ENCODE data around the gene SH3BP5. TPM values are rescaled to one million over a fixed set of nuclear protein-coding genes. Genes with fewer than 3 reads are reported as not detected.

Gene SH3BP5
- total RNA-seq, 2 experiments from 2014 or later, result 33.6 to 37.5 TPM

- Mint-ChIP-seq H3K36me3 (peaks cover 20% of the 10 kb centered on the region), H3K4me3 (no peak overlapping the region), H3K9me3 (no peaks in the 10 kb centered on the region), H3K27me3 (no peaks in the 10 kb centered on the region), H3K4me1 (ENCODE audit: low read depth) (peaks cover 81% of the 10 kb centered on the region), H3K27ac (peak overlapping the region; percentile 30)
- CTCF ChIA-PET, result interaction anchor here (1.1 to 2.0 kb wide), 3 partner anchors 10 to 55 kb away, joined by 4 to 8 read pairs (median 6); partner anchors contain the start of gene SH3BP5
- intact Hi-C loops (cut with micrococcal nuclease), result no loop called here
- POLR2A ChIA-PET, result interaction anchor here (0.6 kb wide), 1 partner anchor 24 kb away, joined by 4 read pairs; no protein-coding TSS in a partner anchor
- no peak for DNase-seq
Observed at GRCh38 chr3:15323063-15323462, 9.3 kb downstream of the SH3BP5 start.

GRCh38 chr3:15321349-15321748 is 11.0 kb downstream of the SH3BP5 start:
- POLR2A ChIA-PET, result interaction anchor here (0.9 to 2.4 kb wide), 8 partner anchors 7 to 40 kb away, joined by 4 to 16 read pairs (median 8); partner anchors contain the start of gene SH3BP5

GRCh38 chr3:15319575-15319974 is 12.8 kb downstream of the SH3BP5 start:
- H3K4me1 Mint-ChIP-seq (ENCODE audit: low read depth), result peaks cover 83% of the 10 kb centered on the region
- no peak overlapping the region for H3K4me3 Mint-ChIP-seq
- H3K27ac Mint-ChIP-seq, result peak overlapping the region; percentile 52
- intact Hi-C loops (cut with micrococcal nuclease), result no loop called here
- DNase-seq, result no peak
- no peaks in the 10 kb centered on the region for H3K27me3 Mint-ChIP-seq
- CTCF ChIA-PET, result interaction anchor here (1.0 to 4.8 kb wide), 5 partner anchors 9 to 85 kb away, joined by 3 to 31 read pairs (median 4); partner anchors contain the start of gene SH3BP5
- POLR2A ChIA-PET, result interaction anchor here (1.6 to 2.4 kb wide), 6 partner anchors 9 to 49 kb away, joined by 5 to 16 read pairs (median 10); no protein-coding TSS in a partner anchor
- peaks cover 7% of the 10 kb centered on the region for H3K36me3 Mint-ChIP-seq
- H3K9me3 Mint-ChIP-seq, result no peaks in the 10 kb centered on the region

More at GRCh38 chr3:15321349-15321748, 11.0 kb downstream of the SH3BP5 start:
- Mint-ChIP-seq H3K36me3 (peaks cover 14% of the 10 kb centered on the region), H3K4me3 (no peak overlapping the region), H3K27me3 (no peaks in the 10 kb centered on the region), H3K4me1 (ENCODE audit: low read depth) (peaks cover 84% of the 10 kb centered on the region), H3K9me3 (no peaks in the 10 kb centered on the region), H3K27ac (peak overlapping the region; percentile 73)
- CTCF ChIA-PET, result interaction anchor here (0.6 to 4.8 kb wide), 9 partner anchors 8 to 54 kb away, joined by 3 to 31 read pairs (median 4); partner anchors contain the start of gene SH3BP5
- DNase-seq, result no peak
- intact Hi-C loops (cut with micrococcal nuclease), result no loop called here

GRCh38 chr3:15319136-15319535 is 13.2 kb downstream of the SH3BP5 start:
- POLR2A ChIA-PET, result interaction anchor here (1.8 to 2.4 kb wide), 4 partner anchors 9 to 49 kb away, joined by 5 to 13 read pairs (median 8); no protein-coding TSS in a partner anchor
- H3K4me1 Mint-ChIP-seq (ENCODE audit: low read depth), result peaks cover 83% of the 10 kb centered on the region
- peaks cover 4% of the 10 kb centered on the region for H3K36me3 Mint-ChIP-seq
- CTCF ChIA-PET, result interaction anchor here (1.0 to 4.8 kb wide), 6 partner anchors 8 to 86 kb away, joined by 3 to 31 read pairs (median 4); partner anchors contain the start of gene SH3BP5
- no peak for DNase-seq
- H3K27me3 Mint-ChIP-seq, result no peaks in the 10 kb centered on the region
- peak overlapping the region; percentile 52 for H3K27ac Mint-ChIP-seq
- no peaks in the 10 kb centered on the region for H3K9me3 Mint-ChIP-seq
- intact Hi-C loops (cut with micrococcal nuclease), result no loop called here
- H3K4me3 Mint-ChIP-seq, result no peak overlapping the region

- no peaks in the 10 kb centered on the region for H3K27me3 Mint-ChIP-seq
- peaks cover 3% of the 10 kb centered on the region for H3K36me3 Mint-ChIP-seq
- DNase-seq, result no peak
- CTCF ChIA-PET, result interaction anchor here (0.6 to 4.8 kb wide), 5 partner anchors 15 to 86 kb away, joined by 3 to 31 read pairs (median 4); partner anchors contain the start of gene SH3BP5
- H3K4me1 Mint-ChIP-seq (ENCODE audit: low read depth), result peaks cover 82% of the 10 kb centered on the region
- intact Hi-C loops (cut with micrococcal nuclease), result no loop called here
- no peak overlapping the region for H3K27ac Mint-ChIP-seq
- H3K9me3 Mint-ChIP-seq, result no peaks in the 10 kb centered on the region
- H3K4me3 Mint-ChIP-seq, result no peak overlapping the region
- POLR2A ChIA-PET, result no interaction called here
Observed at GRCh38 chr3:15318661-15319060, 13.7 kb downstream of the SH3BP5 start.

GRCh38 chr3:15316998-15317435 is 15.4 kb downstream of the SH3BP5 start:
- peaks cover 87% of the 10 kb centered on the region for H3K4me1 Mint-ChIP-seq (ENCODE audit: low read depth)
- peak overlapping the region; percentile 73 for H3K27ac Mint-ChIP-seq
- H3K36me3 Mint-ChIP-seq, result peaks cover 10% of the 10 kb centered on the region
- ChIA-PET CTCF (interaction anchor here (1.1 to 4.8 kb wide), 6 partner anchors 13 to 88 kb away, joined by 3 to 31 read pairs (median 5); partner anchors contain the start of gene SH3BP5), POLR2A (interaction anchor here (1.5 kb wide), 1 partner anchor 49 kb away, joined by 4 read pairs; no protein-coding TSS in a partner anchor)
- intact Hi-C loops (cut with micrococcal nuclease), result no loop called here
- no peak for DNase-seq
- no peaks in the 10 kb centered on the region for H3K27me3 Mint-ChIP-seq
- peak overlapping the region; percentile 25 for H3K4me3 Mint-ChIP-seq
- no peaks in the 10 kb centered on the region for H3K9me3 Mint-ChIP-seq

GRCh38 chr3:15315003-15315402 is 17.4 kb downstream of the SH3BP5 start:
- Mint-ChIP-seq H3K4me1 (ENCODE audit: low read depth) (peaks cover 91% of the 10 kb centered on the region), H3K27me3 (no peaks in the 10 kb centered on the region), H3K4me3 (no peak overlapping the region), H3K36me3 (peaks cover 8% of the 10 kb centered on the region), H3K9me3 (no peaks in the 10 kb centered on the region), H3K27ac (peak overlapping the region; percentile 61)
- ChIA-PET CTCF (interaction anchor here (1.4 kb wide), 1 partner anchor 47 kb away, joined by 4 read pairs; no protein-coding TSS in a partner anchor), POLR2A (no interaction called here)
- intact Hi-C loops (cut with micrococcal nuclease), result no loop called here
- DNase-seq, result peak; percentile 53

GRCh38 chr3:15314276-15314675 is 18.1 kb downstream of the SH3BP5 start:
- POLR2A ChIA-PET, result no interaction called here

GRCh38 chr3:15313461-15313860 is 18.9 kb downstream of the SH3BP5 start:
- H3K27me3 Mint-ChIP-seq, result no peaks in the 10 kb centered on the region
- H3K4me3 Mint-ChIP-seq, result no peak overlapping the region

More at GRCh38 chr3:15314276-15314675, 18.1 kb downstream of the SH3BP5 start:
- no peak overlapping the region for H3K4me3 Mint-ChIP-seq
- no peak for DNase-seq
- peak overlapping the region; percentile 61 for H3K27ac Mint-ChIP-seq
- intact Hi-C loops (cut with micrococcal nuclease), result no loop called here
- H3K4me1 Mint-ChIP-seq (ENCODE audit: low read depth), result peaks cover 91% of the 10 kb centered on the region
- no peaks in the 10 kb centered on the region for H3K9me3 Mint-ChIP-seq
- H3K36me3 Mint-ChIP-seq, result peaks cover 8% of the 10 kb centered on the region
- CTCF ChIA-PET, result interaction anchor here (1.4 kb wide), 1 partner anchor 46 kb away, joined by 4 read pairs; no protein-coding TSS in a partner anchor
- H3K27me3 Mint-ChIP-seq, result no peaks in the 10 kb centered on the region

GRCh38 chr3:15312550-15312949 is 19.8 kb downstream of the SH3BP5 start:
- peak overlapping the region; percentile 64 for H3K27ac Mint-ChIP-seq
- H3K4me1 Mint-ChIP-seq (ENCODE audit: low read depth), result peaks cover 91% of the 10 kb centered on the region
- no peak for DNase-seq
- POLR2A ChIA-PET, result interaction anchor here (1.3 kb wide), 1 partner anchor 43 kb away, joined by 3 read pairs; no protein-coding TSS in a partner anchor
- peaks cover 8% of the 10 kb centered on the region for H3K36me3 Mint-ChIP-seq
- CTCF ChIA-PET, result interaction anchor here (0.9 to 4.4 kb wide), 5 partner anchors 12 to 44 kb away, joined by 3 to 36 read pairs (median 3); partner anchors contain the start of gene SH3BP5
- H3K27me3 Mint-ChIP-seq, result no peaks in the 10 kb centered on the region
- intact Hi-C loops (cut with micrococcal nuclease), result no loop called here
- H3K4me3 Mint-ChIP-seq, result no peak overlapping the region
- H3K9me3 Mint-ChIP-seq, result no peaks in the 10 kb centered on the region

More at GRCh38 chr3:15313461-15313860, 18.9 kb downstream of the SH3BP5 start:
- Mint-ChIP-seq H3K27ac (peak overlapping the region; percentile 32), H3K36me3 (peaks cover 8% of the 10 kb centered on the region), H3K9me3 (no peaks in the 10 kb centered on the region), H3K4me1 (ENCODE audit: low read depth) (peaks cover 91% of the 10 kb centered on the region)
- ChIA-PET POLR2A (no interaction called here), CTCF (interaction anchor here (1.4 to 4.4 kb wide), 2 partner anchors 45 to 46 kb away, joined by 4 to 36 read pairs; no protein-coding TSS in a partner anchor)
- DNase-seq, result peak; percentile 47
- intact Hi-C loops (cut with micrococcal nuclease), result no loop called here

GRCh38 chr3:15310491-15311370 is 21.7 kb downstream of the SH3BP5 start:
- no peaks in the 10 kb centered on the region for H3K27me3 Mint-ChIP-seq
- peak overlapping the region; percentile 98 for H3K27ac Mint-ChIP-seq
- peaks cover 79% of the 10 kb centered on the region for H3K4me1 Mint-ChIP-seq (ENCODE audit: low read depth)
- POLR2A ChIA-PET, result interaction anchor here (0.7 to 2.9 kb wide), 15 partner anchors 8 to 212 kb away, joined by 3 to 26 read pairs (median 7); partner anchors contain the start of genes CAPN7, RBSN and SH3BP5
- CTCF ChIA-PET, result interaction anchor here (0.6 to 4.4 kb wide), 11 partner anchors 9 to 67 kb away, joined by 3 to 36 read pairs (median 4); partner anchors contain the start of gene SH3BP5
- H3K36me3 Mint-ChIP-seq, result peaks cover 8% of the 10 kb centered on the region
- intact Hi-C loops (cut with micrococcal nuclease), result loop anchor here (1.0 to 2.0 kb wide), 9 partner anchors 10 to 104 kb away; partner anchors contain the start of genes CAPN7 and SH3BP5
- peak overlapping the region; percentile 61 for H3K4me3 Mint-ChIP-seq
- H3K9me3 Mint-ChIP-seq, result no peaks in the 10 kb centered on the region
- peak; percentile 87 for DNase-seq

Data from activated CD4-positive, alpha-beta memory T cell treated with anti-CD3 and anti-CD28 coated beads for 36 hours (primary cell).